Endothelial cell of umbilical vein (primary cell): ENCODE results near the gene ARNT2. TPM values are rescaled to one million over a fixed set of nuclear protein-coding genes. Genes with fewer than 3 reads are reported as not detected.

Experiments
- BruUV-seq: library from RNA; stranded (reverse); fragments of 400-500 nt; replicated peaks from 2 replicates; lab custom pipeline; 2021; lab: Mats Ljungman, UMichigan
- CTCF ChIA-PET: fragments of 300-600, 350-600 bp; sonication (Branson Sonifier 250); formaldehyde crosslinking; loops from one replicate; lab custom pipeline; 2021; ENCODE audit warnings: antibody characterized with exemption, inconsistent platforms; lab: Charles Lee
- POLR2A ChIA-PET: fragments of 300-600, 350-600 bp; sonication (Branson Sonifier 250); formaldehyde crosslinking; loops from one replicate; lab custom pipeline; 2021; ENCODE audit warnings: antibody characterized with exemption, inconsistent platforms; lab: Charles Lee
- DNase-seq: peaks from one replicate; pipeline ENCODE4 v3.0.0-alpha.2; 2011; ENCODE audit warnings: low read depth, low spot score
- FAIRE-seq: peaks from 2 replicates; lab custom pipeline; 2011; peaks lifted over from hg19 to GRCh38; lab: Jason Lieb, UNC
- H2AFZ ChIP-seq: 2 replicates; pipeline ENCODE4 v1.6.0; 2012; ENCODE audit warnings: low read depth, low read length, control low read depth, inconsistent platforms
- H3K27ac ChIP-seq: 2 replicates; pipeline ENCODE4 v1.5.1; 2011; ENCODE audit warnings: low read depth, mild to moderate bottlenecking, control low read depth, low read length, moderate library complexity; ENCODE audit not compliant: insufficient read depth
- H3K27me3 ChIP-seq, 2 experiments: 2 replicates each; pipeline versions ENCODE4 v1.6.0 to v1.6.1; 2011; ENCODE audit warnings: low read length in 2 of 2, mixed read lengths in 1 of 2; ENCODE audit not compliant: control insufficient read depth in 2 of 2, insufficient read depth in 2 of 2
- H3K36me3 ChIP-seq, 2 experiments: 2 replicates in 1 of 2; 3 replicates in 1 of 2; pipeline ENCODE4 v1.5.1; 2011; ENCODE audit warnings: low read length in 2 of 2, mild to moderate bottlenecking in 1 of 2, moderate library complexity in 1 of 2; ENCODE audit not compliant: control insufficient read depth in 2 of 2, insufficient read depth in 2 of 2; ENCODE audit errors: extremely low read depth in 1 of 2
- H3K4me1 ChIP-seq: 3 replicates; pipeline ENCODE4 v1.5.1; 2011; ENCODE audit warnings: mild to moderate bottlenecking, low read length; ENCODE audit not compliant: control insufficient read depth, insufficient read depth; ENCODE audit errors: extremely low read depth
- H3K4me2 ChIP-seq: 2 replicates; pipeline ENCODE4 v1.6.1; 2011; ENCODE audit warnings: low read length, control low read depth, mixed read lengths; ENCODE audit not compliant: insufficient read depth
- H3K4me3 ChIP-seq, 3 experiments: fragments of 200-600 bp in 1 of 3; sonication (generic), shearing (Covaris generic) in 1 of 3; replicated peaks in 1 of 3; 2 replicates each; pipeline ENCODE4 v1.5.1; 2011 to 2016; ENCODE audit warnings: control low read depth in 3 of 3, low read length in 3 of 3, mild to moderate bottlenecking in 2 of 3, inconsistent platforms in 1 of 3, low read depth in 1 of 3, moderate library complexity in 1 of 3; ENCODE audit not compliant: insufficient read depth in 1 of 3
- H3K79me2 ChIP-seq: 2 replicates; pipeline ENCODE4 v1.6.0; 2012; ENCODE audit warnings: low read length, inconsistent platforms; ENCODE audit not compliant: control insufficient read depth, insufficient read depth
- H3K9ac ChIP-seq: replicated peaks from 2 replicates; pipeline ENCODE3; 2011; ENCODE audit warnings: low read length, control low read depth; ENCODE audit not compliant: insufficient read depth; ENCODE audit errors: extremely low read depth
- H3K9me1 ChIP-seq: replicated peaks from 3 replicates; pipeline ENCODE4 v1.6.0; 2011; ENCODE audit warnings: mild to moderate bottlenecking, low read length; ENCODE audit not compliant: control insufficient read depth, insufficient read depth; ENCODE audit errors: extremely low read depth
- H3K9me3 ChIP-seq: replicated peaks from 2 replicates; pipeline ENCODE4 v1.5.1; 2012; ENCODE audit warnings: low read length, inconsistent platforms; ENCODE audit not compliant: control insufficient read depth, insufficient read depth
- H4K20me1 ChIP-seq: replicated peaks from 2 replicates; pipeline ENCODE3; 2011; ENCODE audit warnings: mild to moderate bottlenecking, low read length; ENCODE audit not compliant: control insufficient read depth, insufficient read depth; ENCODE audit errors: extremely low read depth
- EZH2 ChIP-seq: IDR thresholded peaks from 2 replicates; pipeline ENCODE4 v1.6.1; 2012; ENCODE audit warnings: borderline replicate concordance, low read depth, mild to moderate bottlenecking, moderate library complexity, low read length, inconsistent platforms; ENCODE audit not compliant: severe bottlenecking
- FOS ChIP-seq: IDR thresholded peaks from 2 replicates; pipeline ENCODE4 v1.6.1; 2011; ENCODE audit warnings: mild to moderate bottlenecking, low read length, moderate library complexity, borderline replicate concordance; ENCODE audit not compliant: insufficient read depth
- GATA2 ChIP-seq: IDR thresholded peaks from 2 replicates; pipeline ENCODE4 v1.7.0; 2011; ENCODE audit warnings: low read depth, mild to moderate bottlenecking, moderate library complexity, mixed read lengths, low read length; ENCODE audit not compliant: insufficient read length, insufficient read depth
- JUN ChIP-seq: IDR thresholded peaks from 2 replicates; pipeline ENCODE4 v1.6.1; 2011; ENCODE audit warnings: borderline replicate concordance, low read depth; ENCODE audit not compliant: insufficient read length, insufficient read depth
- MYC ChIP-seq: IDR thresholded peaks from one replicate; pipeline ENCODE4 v1.6.1; 2011; ENCODE audit warnings: mild to moderate bottlenecking, low read depth, low read length
- POLR2A ChIP-seq: IDR thresholded peaks from 2 replicates; pipeline ENCODE4 v1.6.1; 2012; ENCODE audit warnings: low read depth, mild to moderate bottlenecking, control low read depth, low read length
- POLR2AphosphoS5 ChIP-seq: IDR thresholded peaks from 2 replicates; pipeline ENCODE4 v1.6.1; 2012; ENCODE audit warnings: low read depth, mild to moderate bottlenecking, control low read depth, low read length, moderate library complexity; ENCODE audit not compliant: insufficient read depth
- dilution Hi-C: fragments of 300-500 bp; cut with MboI; formaldehyde crosslinking; loops from one replicate; pipeline ENCODE4 v1.15.0; 2019; ENCODE audit warnings: low sequenced_read_pairs; ENCODE audit not compliant: extremely low pct_ligation_motif_present
- intact Hi-C: fragments of 100-400 bp; cut with micrococcal nuclease; formaldehyde crosslinking; loops from one replicate; pipeline ENCODE4 v1.10.0; 2022
- polyA plus RNA-seq, 4 experiments: library from polyadenylated mRNA; depleted of rRNA in 3 of 4; stranded (reverse) in 3 of 4; unstranded in 1 of 4; fragments of >200 nt; gene quantifications; 2 replicates each; pipeline versions ENCODE4 v1.2.1 to v1.2.3, GENCODE V29; 2011 to 2012; ENCODE audit warnings: missing spikeins in 1 of 4
- total RNA-seq: library from RNA; stranded (reverse); gene quantifications from 2 replicates; pipeline ENCODE4 v1.2.3, GENCODE V29; 2021
- TF ChIP-seq, protein P1 (sequence below), 2 donors: IDR thresholded peaks; 1 replicate in 1 of 2; 2 replicates in 1 of 2; pipeline ENCODE4 v1.5.1; 2011; ENCODE audit warnings: low read length in 2 of 2, mild to moderate bottlenecking in 2 of 2, moderate library complexity in 2 of 2, control low read depth in 1 of 2, inconsistent platforms in 1 of 2, low read depth in 1 of 2; ENCODE audit not compliant: insufficient read depth in 1 of 2; ENCODE audit errors: extremely low read depth in 1 of 2
- TF ChIP-seq, protein P2 (sequence below): IDR thresholded peaks from 2 replicates; pipeline ENCODE4 v1.6.1; 2011; ENCODE audit not compliant: insufficient read depth, insufficient read length

Gene ARNT2
- total and polyA plus RNA-seq, 2 donors (not counting 3 experiments of a cell fraction or from before 2014, with no cell fraction given): 0.03 to 0.20 TPM

DNA sequence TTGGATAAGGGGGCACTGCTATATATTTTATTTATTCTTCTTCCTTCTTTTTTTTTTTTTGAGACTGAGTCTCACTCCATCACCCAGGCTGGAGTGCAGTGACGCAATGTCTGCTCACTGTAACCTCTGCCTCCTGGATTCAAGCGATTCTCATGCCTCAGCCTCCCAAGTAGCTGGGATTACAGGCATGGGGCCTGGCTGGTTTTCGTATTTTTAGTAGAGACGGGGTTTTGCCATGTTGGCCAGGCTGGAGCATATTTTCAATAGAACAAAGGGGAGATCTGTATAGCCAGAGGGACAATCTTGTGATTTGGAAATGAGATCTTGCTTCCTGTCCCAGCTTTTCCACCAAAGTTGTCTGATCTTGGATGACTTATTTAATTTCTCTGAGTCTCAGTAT is 157.9 kb downstream of the ARNT2 start:
- Histone ChIP-seq H3K4me3 (no peak overlapping the region), H3K4me2 (no peak overlapping the region), H4K20me1 (no peaks in the 10 kb centered on the region), H3K9ac (no peak overlapping the region), H3K27me3 (peaks cover 0 to 5% of the 10 kb centered on the region in 2 experiments), H2AFZ (no peak overlapping the region), H3K27ac (no peak overlapping the region), H3K79me2 (no peaks in the 10 kb centered on the region), H3K9me1 (no peaks in the 10 kb centered on the region), H3K9me3 (no peaks in the 10 kb centered on the region), H3K36me3 (no peaks in the 10 kb centered on the region), H3K4me1 (no peaks in the 10 kb centered on the region)
- POLR2A ChIA-PET: no interaction called here
- intact Hi-C loops: no loop called here
- DNase-seq (no peak), FAIRE-seq (no peak)
- TF ChIP-seq FOS: no peak
- TF ChIP-seq MYC: no peak
- no peak for TF ChIP-seq EZH2
- TF ChIP-seq JUN: no peak
- TF ChIP-seq, protein P1, sequence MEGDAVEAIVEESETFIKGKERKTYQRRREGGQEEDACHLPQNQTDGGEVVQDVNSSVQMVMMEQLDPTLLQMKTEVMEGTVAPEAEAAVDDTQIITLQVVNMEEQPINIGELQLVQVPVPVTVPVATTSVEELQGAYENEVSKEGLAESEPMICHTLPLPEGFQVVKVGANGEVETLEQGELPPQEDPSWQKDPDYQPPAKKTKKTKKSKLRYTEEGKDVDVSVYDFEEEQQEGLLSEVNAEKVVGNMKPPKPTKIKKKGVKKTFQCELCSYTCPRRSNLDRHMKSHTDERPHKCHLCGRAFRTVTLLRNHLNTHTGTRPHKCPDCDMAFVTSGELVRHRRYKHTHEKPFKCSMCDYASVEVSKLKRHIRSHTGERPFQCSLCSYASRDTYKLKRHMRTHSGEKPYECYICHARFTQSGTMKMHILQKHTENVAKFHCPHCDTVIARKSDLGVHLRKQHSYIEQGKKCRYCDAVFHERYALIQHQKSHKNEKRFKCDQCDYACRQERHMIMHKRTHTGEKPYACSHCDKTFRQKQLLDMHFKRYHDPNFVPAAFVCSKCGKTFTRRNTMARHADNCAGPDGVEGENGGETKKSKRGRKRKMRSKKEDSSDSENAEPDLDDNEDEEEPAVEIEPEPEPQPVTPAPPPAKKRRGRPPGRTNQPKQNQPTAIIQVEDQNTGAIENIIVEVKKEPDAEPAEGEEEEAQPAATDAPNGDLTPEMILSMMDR (IDR thresholded peaks at IDR 0.05; ENCODE audit: extremely low read depth in 1 of 2, insufficient read depth in 1 of 2, low read depth in 1 of 2, low read length in 2 of 2): no peak
- TF ChIP-seq, protein P2, sequence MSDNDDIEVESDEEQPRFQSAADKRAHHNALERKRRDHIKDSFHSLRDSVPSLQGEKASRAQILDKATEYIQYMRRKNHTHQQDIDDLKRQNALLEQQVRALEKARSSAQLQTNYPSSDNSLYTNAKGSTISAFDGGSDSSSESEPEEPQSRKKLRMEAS: no peak
- TF ChIP-seq GATA2: no peak
- no peak for TF ChIP-seq POLR2A
- TF ChIP-seq POLR2AphosphoS5: no peak
- dilution Hi-C loops: loop anchor here (25.0 kb wide), 1 partner anchor 150 kb away; no protein-coding TSS in a partner anchor
- CTCF ChIA-PET: interaction anchor here (8.5 kb wide), 1 partner anchor 216 kb away, joined by 828 read pairs; the partner anchor contains the start of gene CEMIP
- no TSS peak for BruUV-seq
